DMS 273 treated with DMSO at 0.1 percent for 48 hours (cell line): ENCODE results near the gene GPR180.

Source experiments
- DNase-seq: peaks from one replicate; lab custom pipeline; 2025; lab: John Stamatoyannopoulos, UW

Gene GPR180

DNA sequence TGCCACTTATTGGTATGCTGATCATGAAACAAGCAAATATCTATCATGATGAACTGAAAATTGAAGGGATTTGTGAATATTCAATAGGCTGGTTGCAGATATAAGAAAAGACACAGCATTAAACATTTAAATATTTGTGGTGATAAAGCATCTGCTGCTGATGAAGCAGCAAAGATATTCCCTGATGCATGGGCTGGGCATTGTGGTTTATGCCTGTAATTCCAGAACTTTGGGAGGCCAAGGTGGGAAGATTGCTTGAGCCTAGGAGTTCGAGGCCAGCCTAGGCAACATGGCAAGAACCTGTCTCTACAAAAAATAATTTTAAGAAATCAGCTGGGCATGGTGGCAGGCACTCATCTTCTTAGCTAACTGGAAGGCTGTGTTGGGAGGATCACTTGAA is 54.5 kb downstream of the GPR180 start:
- no peak for DNase-seq

DNA sequence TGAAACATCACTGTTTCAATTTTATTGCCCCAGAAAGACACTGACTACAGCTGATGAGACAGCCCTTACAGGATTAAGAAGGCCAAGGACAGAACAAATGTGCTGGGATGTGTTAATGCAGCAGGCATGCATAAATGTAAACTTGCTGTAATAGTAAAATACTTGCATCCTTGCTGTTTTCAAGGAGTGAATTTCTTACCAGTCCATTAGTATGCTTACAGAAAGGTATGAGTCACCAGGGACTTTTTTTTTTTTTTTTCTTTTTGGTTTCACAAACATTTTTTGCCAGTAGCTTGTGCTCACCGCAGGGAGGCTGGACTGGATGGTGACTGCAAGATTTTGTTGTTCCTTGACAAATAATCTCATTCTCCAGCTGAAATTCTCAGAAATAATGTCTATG is 55.1 kb downstream of the GPR180 start:
- no peak for DNase-seq

DNA sequence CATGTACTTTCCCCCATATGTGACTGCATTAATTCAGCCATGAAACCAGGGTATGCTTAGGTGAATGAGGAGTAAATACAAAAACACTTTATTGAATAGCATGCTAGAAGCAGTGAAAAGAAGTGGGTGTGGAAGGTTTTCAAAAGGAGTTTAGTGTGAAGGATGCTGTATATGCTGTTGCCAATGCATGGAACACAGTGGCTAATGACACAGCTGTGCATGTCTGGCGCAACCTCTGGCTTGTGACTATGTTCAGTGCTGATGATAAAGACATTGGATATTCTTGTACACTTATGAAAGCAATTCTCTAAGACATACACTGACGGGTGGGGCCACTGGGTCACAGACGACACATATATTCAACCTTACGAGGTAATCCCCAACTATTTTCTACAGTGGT is 55.5 kb downstream of the GPR180 start:
- DNase-seq: no peak

DNA sequence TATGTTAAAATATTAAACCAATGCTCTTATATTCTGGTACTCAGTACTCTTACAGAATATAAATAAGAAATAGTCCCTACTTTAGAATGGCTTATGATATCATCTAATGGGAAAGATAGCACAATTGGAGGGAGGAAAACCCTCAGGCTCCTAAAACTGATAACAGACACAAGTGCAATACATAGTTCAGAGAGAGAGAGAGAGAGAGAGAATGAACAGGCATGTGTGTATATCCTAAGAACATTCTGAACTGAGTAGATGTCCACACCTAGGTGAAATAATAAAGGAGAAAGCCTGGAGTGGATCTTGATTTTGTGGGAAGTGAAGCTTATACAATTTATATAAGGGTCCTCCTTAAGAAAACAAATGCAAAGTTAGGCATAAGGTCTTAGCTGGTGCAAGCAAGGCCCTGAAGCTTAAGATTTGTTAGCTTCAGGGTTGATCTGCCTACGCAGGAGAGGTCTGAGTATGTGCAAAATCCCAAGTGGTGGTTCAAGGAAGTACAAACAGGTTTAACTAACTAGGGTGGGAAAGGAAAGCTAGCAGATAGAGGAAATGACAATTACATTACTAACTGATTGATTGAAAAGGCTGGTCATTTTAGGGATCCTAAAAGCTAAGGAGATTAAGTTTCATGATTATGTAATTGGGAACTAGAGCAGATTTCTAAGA is 57.4 kb downstream of the GPR180 start:
- no peak for DNase-seq

DNA sequence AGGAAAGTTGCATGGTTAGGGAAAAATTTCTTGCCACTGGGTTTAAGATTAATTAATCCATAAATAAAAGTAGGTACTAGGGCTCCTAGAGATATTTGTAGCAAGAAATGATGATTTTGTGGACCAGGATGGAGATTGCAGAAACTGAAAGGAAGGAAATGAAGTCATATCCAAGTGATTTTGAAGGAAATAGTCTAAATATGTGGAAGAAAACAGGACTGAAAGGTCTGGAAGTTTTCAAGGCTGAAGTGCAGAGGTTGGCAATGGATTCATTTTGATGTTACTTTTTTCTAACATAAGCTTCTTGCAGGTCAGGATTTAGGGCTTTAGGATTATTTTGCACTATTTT is 57.9 kb downstream of the GPR180 start:
- DNase-seq: no peak

DNA sequence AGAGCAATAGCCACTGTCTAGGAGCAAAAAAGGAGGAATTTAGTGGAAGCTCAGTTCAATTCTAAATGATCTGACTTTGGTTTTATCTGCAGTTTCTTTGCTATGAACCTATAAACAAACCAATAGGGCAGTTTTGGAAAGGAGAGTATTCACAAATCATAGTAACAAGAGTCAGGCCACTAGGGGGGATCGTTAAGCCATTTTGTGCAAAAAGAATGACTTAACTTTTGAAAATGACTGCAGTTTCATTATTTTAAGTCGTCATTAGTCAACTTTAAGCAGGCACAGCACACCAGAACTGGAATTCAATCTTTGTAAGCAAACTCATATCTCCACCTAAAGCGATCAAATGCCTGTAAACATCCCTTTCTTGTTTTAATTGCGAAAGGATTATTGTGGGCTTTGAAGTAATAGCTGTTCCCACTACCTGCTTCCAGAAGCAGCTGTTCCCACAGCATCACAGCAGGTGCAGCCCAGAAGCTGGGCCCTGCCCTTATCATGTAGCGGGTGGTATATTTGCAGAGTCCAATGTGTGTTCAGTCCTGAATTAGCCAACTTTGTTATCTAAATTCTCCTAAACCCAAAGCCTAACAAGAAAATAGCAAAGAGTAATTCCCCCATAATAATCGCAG is 59.2 kb downstream of the GPR180 start:
- no peak for DNase-seq

DNA sequence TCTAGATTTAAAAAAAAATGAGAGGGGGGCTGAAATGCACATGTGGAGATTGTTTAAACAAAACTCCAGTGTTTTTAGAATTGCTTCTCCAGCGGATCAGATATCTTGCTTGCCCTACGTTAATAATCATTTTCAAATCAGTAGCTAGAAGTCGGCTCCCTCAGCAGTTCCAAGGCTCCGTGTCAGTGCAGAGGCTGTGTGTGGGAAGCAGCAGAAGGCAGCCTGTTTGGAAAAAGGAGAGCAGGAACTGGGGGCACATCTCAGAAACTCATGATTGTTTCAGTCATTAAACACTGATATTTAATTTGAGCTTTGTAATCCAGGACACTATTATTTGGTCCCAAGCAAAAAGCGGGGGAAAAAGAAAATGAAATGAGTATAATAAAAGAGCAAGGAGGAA is 59.7 kb downstream of the GPR180 start:
- no peak for DNase-seq

DNA sequence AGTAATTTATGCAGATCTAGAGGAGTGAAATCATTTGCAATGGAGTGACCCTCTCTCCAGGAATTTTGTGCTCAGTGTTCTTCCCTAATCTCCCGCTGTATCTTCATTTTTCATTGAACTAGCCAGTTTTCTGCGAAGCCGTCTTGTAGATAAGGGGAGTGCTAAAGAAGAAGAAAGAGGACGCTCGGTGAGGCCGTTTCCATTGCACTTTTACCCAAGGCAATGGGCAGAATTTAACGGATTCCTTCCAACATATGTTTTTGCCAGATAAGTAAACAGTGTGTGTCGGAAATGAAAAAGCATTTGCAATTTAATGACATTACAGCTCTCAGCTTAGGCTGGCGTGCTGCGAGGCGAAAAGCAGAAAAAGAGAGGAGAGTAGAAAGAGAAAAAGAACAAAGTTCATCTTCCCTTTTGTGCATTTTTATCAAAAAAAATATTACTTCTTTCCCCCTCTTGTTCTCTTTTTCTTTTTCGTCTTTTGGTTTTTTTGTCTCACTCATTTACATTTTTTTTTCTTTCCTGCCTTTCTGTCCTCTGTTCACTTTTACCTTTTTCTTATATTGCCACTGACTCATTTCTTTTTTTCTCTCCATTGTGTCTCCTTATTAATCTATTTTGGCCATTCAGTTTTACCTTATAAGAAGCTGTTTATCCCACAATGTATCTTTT is 60.8 kb downstream of the GPR180 start:
- DNase-seq: no peak

DNA sequence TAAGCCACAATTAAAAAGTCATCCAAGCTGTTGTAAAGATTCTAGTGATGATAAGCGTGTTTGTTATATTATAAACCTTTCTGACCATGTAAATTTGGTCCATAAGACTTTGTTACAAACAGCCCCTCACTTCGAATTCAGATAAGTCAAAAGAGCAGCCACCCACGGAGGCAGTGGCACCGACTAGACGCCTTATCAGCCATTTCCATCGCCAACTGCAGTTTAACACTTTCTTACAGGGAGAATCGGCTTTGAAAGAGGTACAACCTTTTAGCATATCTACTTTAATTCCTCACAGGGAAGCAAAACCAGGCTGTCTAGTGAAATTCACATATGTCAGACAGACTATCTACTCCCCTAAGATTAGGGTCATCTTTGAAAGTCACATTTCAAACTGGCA is 63.2 kb downstream of the GPR180 start:
- no peak for DNase-seq

DNA sequence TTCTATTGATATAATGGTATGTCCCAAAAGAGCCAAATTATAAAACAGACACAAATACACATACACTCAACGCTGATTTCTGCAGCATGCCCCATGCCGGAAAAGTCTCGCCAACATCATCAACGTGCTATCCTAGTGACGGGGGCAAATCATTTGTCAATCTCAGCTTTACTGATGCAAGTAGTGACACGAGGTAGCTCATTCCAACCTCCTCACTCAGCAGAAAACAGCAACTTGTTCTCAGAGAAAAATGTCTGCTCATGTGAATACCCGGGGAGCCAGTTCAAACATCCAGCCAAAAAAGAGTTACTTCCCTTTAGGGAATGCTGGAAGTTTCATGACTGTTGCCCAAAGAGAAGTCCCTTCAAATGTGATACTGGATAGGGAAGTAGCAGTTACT is 64.4 kb downstream of the GPR180 start:
- no peak for DNase-seq

DNA sequence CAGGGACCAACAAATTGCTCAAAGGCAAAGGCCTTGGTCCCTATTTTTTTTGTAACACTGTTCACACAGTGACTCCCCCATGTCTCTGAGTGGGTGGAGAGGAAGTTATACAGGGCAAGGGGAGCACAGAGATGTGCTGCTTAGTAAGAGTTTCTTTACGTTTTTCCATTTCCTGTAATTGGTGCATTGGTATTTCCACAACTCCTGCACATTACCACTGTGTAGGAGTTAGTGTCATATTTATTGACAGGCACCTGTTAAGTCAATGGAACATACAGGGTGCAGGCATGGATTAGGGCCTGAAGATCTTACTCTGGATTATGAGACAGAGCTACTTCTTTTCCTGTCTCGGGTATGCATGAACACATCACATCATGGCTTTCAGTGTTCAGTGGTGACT is 65.5 kb downstream of the GPR180 start:
- DNase-seq: no peak

DNA sequence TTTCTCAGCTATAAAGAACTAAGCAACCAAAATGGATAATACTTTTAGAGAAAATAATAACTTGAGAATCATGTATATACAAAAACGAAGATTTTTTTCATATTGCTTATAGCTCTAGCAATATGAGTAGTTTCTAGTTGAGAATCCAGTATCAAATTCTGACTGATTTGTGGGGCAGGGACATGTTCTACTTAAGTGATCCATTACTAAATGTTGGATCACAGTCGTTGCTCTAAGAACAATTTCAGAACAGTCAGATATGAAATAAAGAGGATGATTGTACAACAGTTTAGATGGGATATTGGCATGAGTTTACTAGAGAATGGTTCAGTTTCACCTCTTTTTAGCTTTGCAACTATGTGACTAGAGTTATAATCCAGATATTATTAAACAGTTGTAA is 70.7 kb downstream of the GPR180 start:
- no peak for DNase-seq

DNA sequence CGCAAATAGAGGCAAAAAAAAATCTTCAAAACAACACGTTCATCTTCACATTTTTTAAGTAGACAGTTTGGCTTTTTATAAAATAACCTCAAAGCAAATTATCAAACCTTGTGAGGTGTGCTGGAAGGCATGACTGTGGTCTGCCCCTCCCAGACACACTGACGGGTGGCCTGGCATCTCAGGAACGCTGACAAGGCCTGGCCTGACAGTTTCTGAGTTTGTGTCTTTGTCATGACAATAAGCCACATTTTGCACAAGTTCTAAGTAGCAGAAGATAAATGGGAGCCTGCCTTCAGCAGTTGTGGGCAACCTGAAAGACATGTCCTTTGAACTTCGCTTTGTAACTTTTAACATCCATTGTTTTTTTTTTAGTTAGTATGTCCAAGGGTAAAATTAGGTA is 72.2 kb downstream of the GPR180 start:
- no peak for DNase-seq

DNA sequence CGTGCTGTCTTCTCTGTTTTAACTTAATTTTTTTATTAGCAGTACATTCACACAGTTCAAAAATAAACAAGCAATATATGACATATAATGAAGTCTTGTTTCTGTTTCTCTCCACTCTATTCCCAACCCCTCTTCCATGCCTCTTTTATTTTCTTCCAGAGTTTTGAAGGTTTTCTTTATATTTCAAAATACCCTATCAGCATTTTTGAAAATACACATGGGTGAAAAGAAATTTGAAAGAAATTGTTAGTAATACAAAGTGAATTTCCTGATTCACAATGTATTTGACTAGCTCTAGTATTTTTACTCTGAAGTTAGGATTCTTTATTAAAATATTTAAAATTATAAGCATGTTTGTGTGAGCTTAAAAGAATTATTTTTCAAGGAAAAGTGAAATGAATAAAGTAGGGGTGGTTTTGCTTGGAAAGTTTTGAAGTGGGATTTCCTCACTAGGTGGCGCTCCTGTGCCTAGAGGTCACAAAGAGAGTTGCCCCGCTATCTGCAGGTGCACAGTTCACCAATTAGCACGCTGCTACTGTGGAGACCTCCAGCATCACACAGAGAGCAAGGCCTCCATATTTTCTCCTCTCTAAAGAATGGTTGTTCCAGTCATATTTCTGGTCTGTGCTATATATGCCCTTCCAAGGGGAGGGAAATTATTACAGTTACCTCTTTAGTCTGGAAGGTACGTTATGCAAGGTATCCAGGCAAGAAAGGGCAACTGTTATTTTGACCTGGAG is 73.1 kb downstream of the GPR180 start:
- DNase-seq: no peak

DNA sequence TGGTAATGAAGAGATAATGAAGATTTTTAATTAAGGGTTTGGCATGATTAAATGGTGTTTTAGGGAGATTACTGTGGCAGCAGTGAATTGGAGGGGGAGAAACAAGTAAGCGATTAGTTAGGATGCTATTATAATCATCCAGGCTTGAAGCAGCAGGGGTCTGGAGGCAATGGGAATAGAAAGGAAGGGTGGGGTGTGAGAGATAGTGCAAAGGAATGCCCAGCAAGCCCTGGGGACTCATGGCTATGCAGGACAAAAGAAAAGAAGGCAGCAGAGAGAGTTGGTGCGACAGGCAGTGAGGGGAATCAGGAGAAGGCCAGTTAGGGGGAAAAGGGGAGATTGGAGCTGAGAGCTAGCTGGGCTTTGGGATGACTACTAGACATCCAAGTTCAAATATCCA is 76.1 kb downstream of the GPR180 start:
- no peak for DNase-seq

DNA sequence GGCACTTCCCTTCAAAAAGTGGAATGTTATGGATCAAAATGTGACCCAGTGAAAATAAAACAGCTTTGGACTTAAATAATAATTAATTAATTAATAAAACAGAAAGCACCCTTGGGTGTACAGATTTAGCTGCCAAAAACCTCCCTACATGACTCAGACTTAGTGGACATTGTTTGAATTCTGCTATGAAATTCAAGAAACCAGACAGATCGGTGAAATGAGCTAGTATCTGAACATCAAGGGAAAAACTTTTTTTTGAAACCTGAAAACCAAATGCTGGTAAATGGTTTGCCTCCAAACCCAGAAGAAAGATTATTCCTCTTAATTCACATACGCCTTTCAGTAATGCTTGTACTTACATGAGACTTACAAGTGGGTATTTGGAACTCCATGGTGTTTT is 77.2 kb downstream of the GPR180 start:
- DNase-seq: no peak

DNA sequence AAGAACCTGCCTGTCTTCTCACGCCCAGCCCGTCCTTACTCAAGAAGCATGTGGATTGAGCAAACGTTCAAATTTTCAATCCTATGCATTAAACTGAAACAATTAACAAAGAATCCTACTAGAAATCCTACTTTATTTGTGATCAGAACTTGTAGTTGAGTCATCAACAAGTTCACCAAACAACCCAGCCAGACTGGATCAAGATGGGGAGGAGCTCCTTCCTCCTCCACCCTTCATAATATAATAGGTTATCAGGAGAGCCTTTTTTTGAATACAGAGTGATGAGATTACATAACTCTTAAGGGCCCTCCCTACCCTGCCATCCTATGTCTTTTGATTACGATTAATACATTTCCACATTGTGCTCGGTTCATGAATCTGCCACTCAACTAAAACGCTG is 78.0 kb downstream of the GPR180 start:
- no peak for DNase-seq

DNA sequence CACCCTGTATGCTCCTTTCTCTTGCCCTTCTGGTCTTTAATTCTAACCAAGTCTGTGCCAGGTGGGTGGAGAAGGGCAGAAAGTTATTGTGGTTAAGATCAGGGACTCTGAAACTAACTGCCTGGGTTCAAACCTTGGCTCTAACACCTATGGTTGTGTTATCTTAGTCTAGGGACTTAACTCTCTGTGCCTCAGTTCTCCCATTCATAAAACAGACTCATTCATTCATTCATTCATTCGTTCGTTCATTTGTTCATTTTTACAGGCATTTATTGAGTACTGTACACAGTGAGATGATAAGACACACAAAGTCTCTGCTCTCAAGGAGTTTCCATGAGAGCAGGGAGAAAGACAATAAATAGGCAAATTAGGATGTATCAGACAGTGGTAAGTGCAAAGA is 80.6 kb downstream of the GPR180 start:
- no peak for DNase-seq

DNA sequence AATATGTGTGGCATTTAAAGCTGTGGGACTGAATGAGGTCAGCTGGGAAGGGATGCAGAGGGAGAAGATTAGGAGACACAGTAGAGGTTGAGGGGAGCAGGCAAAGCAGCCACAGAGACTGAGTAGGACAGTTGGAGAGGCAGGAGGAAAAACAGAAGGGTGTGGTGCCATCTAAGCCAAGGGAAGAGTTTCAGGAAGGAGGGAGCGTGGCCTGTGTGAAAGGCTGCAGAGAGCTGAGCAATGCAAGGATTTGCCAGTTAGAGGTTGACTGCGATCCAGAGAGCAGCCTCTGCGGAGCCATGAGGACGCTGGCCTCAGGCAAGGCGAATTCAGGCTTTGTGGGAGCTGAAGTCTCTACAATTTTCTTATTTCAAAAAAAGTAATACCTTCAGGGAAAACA is 81.8 kb downstream of the GPR180 start:
- DNase-seq: no peak
